GM18909 (cell line): ENCODE results near the gene CMIP.

ENCODE experiments used
- ATAC-seq: cut with Tn5 transposase; IDR thresholded peaks from one replicate; pipeline ENCODE4 v1.9.1; 2021; ENCODE audit warnings: mild to moderate bottlenecking; ENCODE audit not compliant: unreplicated experiment, poor library complexity

CMIP gene

DNA sequence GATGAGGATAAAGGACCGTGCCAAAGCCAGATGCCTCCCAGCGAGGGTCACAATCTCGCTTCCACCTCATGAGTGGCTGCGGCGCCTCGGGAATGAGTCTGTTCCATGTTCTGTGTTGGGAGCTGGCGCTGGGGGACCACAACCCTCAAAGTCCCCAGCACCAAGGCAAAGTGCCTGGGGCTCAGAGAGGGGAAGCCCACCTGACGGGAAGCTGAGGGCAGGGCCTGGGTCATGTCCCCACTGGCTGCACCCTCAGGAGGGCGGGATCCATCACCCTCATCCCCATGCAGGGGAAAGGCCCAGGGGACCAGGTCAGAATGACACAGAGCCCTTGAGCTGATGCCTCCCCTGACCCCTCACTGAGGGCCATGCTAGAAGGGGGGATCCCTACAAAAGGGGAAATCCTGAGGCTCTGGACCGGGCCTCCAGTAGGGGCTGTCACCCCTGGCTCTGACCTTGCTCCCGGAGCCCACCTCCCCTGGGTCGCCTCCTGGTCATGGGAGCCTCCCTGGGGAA lies 183.2 kb downstream of the CMIP start:
- ATAC-seq: no peak

GRCh38 chr16:81629034-81629802 lies 184.6 kb downstream of the CMIP start:
- ATAC-seq: no peak

- ATAC-seq: no peak
Measured at GRCh38 chr16:81629896-81630634, 185.5 kb downstream of the CMIP start.

GRCh38 chr16:81630635-81631031 lies 186.0 kb downstream of the CMIP start:
- no peak for ATAC-seq

DNA sequence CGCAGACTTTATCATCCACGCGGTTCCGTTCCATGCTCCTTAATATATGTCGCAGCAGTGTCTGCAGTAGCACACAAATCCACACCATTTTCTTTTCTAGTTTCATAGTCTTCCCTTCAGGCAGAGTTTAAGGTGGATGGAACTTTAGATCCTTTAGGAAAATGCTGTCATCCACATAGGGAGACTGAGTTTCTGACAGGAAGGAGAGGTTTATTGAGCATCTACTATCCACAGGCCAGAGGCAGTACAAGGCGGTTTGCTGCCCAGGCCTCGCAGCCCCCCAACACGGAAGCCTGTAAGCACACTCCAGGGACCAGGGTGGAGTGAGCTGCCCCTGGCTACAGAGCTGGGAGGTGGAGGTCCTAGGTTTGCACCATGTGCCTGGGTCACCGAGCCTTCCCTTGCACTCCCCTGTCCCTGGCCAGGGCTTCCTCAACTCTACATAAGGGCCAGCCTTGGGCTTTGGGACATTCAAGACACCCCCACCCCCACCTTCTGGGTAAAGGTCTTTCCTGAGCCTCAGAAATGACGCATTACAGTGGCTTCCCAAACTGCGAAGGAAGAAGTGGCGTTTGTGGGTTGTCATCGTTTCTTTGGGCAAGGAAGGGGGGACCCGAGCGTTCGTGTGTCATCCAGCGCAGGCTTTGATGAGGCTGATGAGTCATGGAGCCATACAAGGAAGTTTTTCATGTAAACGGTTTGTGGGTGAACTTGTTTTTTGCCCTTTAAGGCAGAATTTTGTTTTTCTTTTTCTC lies 188.0 kb downstream of the CMIP start:
- ATAC-seq: no peak

DNA sequence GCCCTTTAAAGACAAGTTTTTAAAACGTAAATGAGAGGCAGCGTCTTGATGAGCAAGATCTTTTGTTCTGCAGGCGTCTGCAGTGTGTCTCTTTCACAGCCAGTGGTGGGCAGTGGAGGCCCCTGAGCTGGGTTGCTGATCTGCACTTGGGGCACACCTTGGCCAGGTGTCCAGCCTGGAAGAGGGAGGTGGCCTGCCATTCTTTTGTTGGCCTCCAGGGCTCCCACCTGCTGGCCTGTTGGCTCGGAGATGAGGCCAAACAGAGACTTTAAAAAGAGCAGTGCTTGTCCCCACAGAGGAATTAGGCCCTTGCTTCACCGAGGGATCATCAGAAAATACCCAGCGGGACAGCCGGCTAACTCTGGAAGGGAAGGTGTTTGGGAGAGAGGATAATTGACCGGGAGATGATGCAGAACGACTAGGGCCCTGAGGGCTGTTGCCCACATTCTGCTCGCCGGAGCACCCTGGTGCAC lies 188.6 kb downstream of the CMIP start:
- ATAC-seq: no peak

DNA sequence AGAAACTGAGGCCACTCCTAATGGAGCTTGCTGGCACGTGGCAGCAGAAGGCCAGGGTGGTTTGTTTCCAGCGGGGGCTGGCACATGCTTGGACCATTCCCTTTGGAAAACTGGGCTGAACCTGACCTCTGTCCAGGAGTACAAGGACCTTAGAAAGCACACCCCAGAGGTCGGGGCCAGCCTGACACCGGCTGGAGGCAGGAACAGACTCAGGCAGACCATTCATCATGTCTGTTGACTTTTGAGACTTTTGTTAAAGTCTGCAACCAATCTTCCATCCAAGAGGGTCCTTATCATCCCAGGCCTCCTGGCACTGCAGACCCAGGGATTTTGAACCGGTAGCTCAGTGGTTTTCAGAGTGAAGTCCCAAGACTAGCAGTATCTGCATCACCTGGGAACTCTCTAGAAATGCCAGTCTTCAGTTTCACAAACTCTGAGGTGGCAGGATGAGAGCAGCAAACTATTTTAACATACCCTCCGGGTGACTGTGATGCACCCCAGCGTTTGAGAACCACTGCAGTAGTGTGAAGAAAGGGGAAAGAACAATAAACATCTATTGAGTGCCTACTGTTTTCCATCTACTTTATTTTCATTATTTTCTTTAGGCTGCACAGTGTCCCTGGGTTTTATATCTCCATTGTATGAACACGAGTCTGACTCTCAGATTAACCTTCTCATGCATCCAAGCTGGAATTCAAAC lies 189.2 kb downstream of the CMIP start:
- no peak for ATAC-seq

DNA sequence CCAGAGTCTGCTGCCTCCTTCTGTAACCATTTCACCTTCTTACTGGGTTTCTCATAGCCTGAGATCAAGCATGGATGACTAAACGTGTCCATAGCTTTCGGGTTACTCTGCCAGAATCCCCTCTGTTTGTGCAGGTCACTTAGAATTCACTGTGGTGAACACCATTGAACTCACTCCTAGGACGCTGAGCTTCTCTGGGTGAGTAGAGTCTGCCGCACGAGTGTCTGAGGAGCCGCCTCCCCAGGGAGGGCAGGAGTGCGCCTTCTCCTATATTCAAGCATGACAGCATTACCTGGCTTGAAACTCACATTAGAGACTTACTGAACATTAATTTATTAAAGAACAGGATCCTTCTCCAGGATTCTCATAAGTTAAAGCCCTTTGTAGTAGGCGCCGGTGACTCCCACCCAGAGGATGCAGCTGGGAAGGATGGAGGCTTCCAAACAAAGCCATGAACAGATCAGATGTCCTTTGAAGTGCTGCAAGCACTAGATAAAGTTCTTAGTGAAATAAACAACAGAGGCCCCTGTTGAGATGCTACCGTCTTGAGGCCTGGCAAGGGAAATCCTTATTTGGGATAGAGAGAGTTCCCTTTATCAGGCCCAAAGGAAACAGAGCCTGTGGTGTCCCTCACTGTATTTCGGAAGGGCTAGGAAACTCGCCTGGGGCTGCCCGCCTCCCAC lies 189.9 kb downstream of the CMIP start:
- no peak for ATAC-seq

GRCh38 chr16:81635063-81635937 lies 190.7 kb downstream of the CMIP start:
- no peak for ATAC-seq

DNA sequence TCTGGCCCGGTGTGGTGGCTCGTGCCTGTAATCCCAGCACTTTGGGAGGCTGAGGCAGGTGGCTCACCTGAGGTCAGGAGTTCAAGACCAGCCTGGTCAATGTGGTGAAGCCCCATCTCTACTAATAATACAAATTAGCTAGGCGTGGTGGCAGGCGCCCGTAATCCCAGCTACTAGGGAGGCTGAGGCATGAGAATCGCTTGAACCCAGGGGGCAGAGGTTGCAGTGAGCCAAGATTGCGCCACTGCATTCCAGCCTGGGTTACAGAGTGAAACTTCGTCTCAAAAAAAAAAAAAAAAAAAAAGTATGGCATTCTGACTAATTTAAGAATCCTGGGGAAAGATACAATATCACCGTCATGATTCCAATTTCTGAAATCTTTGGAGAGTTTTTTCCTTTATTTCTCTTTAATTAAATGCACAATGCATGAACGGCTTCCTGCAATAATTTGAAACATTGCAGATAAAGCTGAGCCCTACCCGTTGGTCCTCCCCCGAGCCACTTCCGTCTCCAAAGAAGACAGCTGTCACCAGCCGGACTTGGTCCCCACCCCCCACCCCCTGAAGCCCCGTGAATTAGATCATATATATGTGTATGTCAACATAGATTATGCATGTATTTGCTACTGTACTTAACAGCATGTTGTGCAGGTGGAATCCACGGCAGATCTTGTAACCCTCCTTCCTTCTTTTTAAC lies 191.8 kb downstream of the CMIP start:
- ATAC-seq: no peak

GRCh38 chr16:81637336-81638235 lies 193.0 kb downstream of the CMIP start:
- no peak for ATAC-seq

- ATAC-seq: no peak
Measured at GRCh38 chr16:81638286-81638945, 193.8 kb downstream of the CMIP start.

- no peak for ATAC-seq
Measured at GRCh38 chr16:81639348-81639747, 194.7 kb downstream of the CMIP start.

DNA sequence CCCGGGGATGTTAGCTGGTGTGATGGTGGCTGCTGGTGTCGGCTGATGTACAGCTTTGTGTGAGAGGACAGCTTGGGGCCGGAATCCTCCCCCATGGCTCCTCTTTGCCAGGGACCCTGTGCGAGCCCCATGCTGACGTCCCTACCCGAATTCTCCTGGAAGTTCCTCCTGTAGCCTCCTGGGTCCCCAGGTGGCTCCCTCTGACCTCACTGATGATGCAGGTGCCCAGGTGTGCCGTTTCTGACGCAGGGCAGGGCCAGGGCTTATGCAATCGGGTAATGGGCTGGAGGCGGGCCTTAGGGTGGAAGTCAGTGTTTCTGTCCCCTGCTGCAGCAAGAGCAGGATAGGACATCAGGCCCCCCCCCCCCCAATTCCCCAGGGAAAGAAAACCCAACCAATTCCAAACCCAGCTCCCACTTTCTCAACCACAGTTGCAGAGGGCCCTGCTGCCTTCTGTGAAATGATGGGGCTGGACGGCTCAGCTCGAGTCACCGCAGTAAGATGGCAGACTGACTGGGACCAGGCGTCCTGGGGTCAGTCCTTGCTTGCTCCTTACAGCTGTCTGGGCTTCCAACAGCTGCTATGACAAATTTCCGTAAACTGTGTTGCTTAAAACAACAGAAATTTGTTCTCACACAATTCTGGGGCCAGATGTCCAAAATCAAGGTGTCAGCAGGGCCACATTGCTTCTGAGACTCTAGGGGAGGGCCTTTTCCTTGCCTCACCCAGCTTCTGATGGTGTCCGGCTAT lies 195.5 kb downstream of the CMIP start:
- no peak for ATAC-seq

GRCh38 chr16:81640681-81641070 lies 196.1 kb downstream of the CMIP start:
- no peak for ATAC-seq
